T47D (cell line): Measurements from ENCODE around the gene PIR.

ENCODE experiments used
- DNase-seq, 2 experiments: peaks; one replicate each; pipeline versions ENCODE4 v3.0.0 to v3.0.0-alpha.2; 2011 to 2012; ENCODE audit warnings: low read depth in 1 of 2, low spot score in 1 of 2
- JUND ChIP-seq: IDR thresholded peaks from 2 replicates; pipeline ENCODE4 v1.6.1; 2012; ENCODE audit warnings: low read depth
- in situ Hi-C: cut with HindIII; loops from 2 replicates; pipeline ENCODE4 v1.10.0; 2016; ENCODE audit warnings: low sequenced_read_pairs, low pct_unique_long_range_greater_than_20kb

PIR gene

GRCh38 chrX:15505101-15505500 is 12.0 kb upstream of the PIR start:
- no peak for TF ChIP-seq JUND
- in situ Hi-C loops, result no loop called here
- no peak for DNase-seq

DNA sequence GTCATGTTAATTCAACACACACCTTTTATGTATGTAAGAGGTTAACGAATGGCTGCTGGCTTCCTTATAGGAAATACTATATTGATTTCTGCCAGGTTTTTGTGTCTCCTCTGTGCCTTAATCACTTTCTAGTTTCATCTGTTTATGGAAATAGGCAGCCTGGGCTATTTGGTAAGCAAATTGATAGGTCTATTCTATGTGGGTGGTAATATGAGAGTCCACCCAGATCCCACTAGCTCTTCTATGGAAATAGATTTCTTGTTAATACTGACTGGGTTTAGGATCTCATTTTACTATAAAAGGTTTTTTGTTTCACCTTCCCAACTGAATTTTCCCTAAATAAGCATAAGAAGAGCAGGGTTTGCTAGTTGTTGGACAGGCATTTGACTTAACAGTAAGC is 11.5 kb upstream of the PIR start:
- DNase-seq, result no peak
- TF ChIP-seq JUND, result no peak
- in situ Hi-C loops, result no loop called here

GRCh38 chrX:15501506-15501905 is 8.4 kb upstream of the PIR start:
- no peak for DNase-seq
- TF ChIP-seq JUND, result no peak
- in situ Hi-C loops, result no loop called here

GRCh38 chrX:15500497-15500966 is 7.4 kb upstream of the PIR start, which contains the start of gene BMX:
Gene BMX, plus strand, starts transcription at chrX:15500807. Its CDS starts 7,547 bp downstream, at chrX:15508354.
- TF ChIP-seq JUND, result no peak
- no peak for DNase-seq
- in situ Hi-C loops, result no loop called here

GRCh38 chrX:15499976-15500375 is 6.8 kb upstream of the PIR start:
- no peak for DNase-seq
- no peak for TF ChIP-seq JUND
- in situ Hi-C loops, result no loop called here

DNA sequence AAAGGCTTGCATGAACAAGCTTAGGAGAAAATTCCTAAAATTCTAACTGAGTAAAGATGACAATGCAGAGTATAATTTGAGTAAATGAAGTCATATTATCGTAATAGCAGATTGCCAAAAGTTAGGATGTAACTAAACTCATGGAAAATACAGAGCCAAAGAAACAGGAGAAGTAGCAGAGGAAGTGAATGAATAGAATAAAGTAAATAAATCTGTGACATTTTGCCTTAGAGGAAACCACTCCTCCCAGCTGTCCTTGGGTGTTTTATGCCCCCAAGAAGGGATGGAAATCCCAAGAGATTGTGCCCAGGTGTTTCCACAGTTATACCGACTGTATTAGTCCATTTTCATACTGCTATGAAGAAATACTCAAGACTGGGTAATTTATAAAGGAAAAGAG is 5.6 kb upstream of the PIR start:
- in situ Hi-C loops, result no loop called here
- TF ChIP-seq JUND, result no peak
- no peak for DNase-seq

DNA sequence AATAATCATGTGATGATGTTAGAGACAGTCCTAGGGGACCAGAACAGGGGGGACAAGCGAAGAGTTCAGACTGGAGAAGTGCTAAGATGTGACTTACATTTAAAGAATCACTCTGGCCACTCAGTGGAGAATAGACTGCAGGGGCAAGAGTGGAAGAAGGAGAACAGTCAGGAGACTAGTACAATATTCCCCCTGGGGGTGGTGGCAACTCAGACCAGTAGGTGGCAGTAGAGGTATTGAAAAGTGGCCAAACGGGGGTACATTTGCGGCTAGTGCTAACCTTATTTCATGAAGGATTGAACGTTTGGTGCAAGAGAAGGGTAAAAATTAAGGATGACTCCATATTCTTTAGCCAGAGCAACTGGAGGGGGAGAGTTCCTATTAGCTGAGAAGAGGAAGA is 4.7 kb upstream of the PIR start:
- peak; percentile 32 to 64 for DNase-seq
- in situ Hi-C loops, result no loop called here
- TF ChIP-seq JUND, result no peak

GRCh38 chrX:15496824-15497223 is 3.7 kb upstream of the PIR start:
- TF ChIP-seq JUND, result no peak
- no peak for DNase-seq
- in situ Hi-C loops, result no loop called here

DNA sequence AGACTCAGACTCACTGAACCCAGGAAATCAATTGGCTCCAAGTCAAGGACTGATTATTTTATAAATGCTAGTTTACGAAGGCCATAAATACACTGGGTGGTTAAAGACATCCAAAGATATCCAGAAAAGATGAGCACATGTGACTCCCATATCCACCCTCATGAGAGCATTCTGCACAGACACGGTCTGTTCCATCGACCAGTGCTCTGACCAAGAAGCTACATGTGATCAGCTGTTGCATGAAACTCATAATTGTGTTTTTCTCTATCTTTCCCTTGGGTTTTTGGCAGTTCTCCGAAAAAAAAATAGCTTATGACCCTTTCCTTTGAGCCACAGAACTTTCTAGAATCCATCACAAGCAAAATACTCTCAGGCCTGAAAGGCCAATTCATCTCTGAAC is 2.7 kb upstream of the PIR start:
- DNase-seq, result no peak
- in situ Hi-C loops, result no loop called here
- no peak for TF ChIP-seq JUND

DNA sequence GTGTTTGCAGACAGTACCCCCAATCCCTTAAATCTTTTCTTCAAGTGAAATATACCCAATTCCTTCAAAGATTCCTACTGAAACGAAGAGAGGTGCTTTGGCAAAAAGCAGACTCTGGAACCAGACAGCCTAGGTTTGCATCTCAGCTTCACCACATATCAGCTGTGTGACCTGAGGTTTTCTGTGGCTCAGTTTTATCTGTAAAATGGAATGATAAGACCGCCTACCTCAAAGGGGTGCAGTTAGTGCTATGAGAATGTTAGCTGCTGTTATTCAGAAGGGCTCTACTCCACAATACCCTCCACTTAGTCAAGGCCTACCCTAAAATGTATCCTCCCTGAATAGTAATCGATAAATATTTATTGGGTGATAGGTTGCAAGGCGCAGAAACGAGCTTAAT is 664 bp downstream of the PIR start:
- TF ChIP-seq JUND, result no peak
- in situ Hi-C loops, result no loop called here
- DNase-seq, result no peak

- DNase-seq, result no peak
- in situ Hi-C loops, result no loop called here
- TF ChIP-seq JUND, result no peak
Measured at GRCh38 chrX:15483891-15484290, 9.2 kb downstream of the PIR start.

GRCh38 chrX:15475486-15475885 is 17.6 kb downstream of the PIR start:
- TF ChIP-seq JUND, result no peak
- DNase-seq, result no peak
- in situ Hi-C loops, result no loop called here

- no peak for TF ChIP-seq JUND
- DNase-seq, result no peak
- in situ Hi-C loops, result no loop called here
Measured at GRCh38 chrX:15475021-15475420, 18.1 kb downstream of the PIR start.

DNA sequence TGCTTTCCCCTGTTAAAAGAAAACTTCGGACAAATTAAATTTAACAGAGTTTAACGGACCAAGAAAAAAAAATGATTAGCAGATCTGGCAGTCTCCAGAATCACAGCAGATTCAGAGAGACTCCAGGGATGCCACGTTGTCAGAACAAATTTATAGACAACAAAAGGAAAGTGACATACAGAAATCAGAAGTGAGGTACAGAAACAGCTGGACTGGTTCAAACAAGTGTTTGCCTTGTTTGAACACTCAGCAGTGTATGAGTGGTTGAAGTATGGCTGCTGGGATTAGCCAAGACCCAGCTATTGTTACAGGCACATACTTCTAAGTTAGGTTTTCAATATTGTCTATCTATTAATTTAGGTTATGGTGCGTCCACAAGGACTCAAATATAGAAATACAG is 19.1 kb downstream of the PIR start:
- no peak for DNase-seq
- no peak for TF ChIP-seq JUND
- in situ Hi-C loops, result no loop called here

- DNase-seq, result no peak
- no peak for TF ChIP-seq JUND
- in situ Hi-C loops, result no loop called here
Measured at GRCh38 chrX:15472531-15472930, 20.6 kb downstream of the PIR start.
